Activated naive CD4-positive, alpha-beta T cell (primary cell): Measurements from ENCODE around the gene UBE3B.

Experiments
- DNase-seq, 4 experiments: peaks; one replicate each; lab custom pipeline; 2025; lab: John Stamatoyannopoulos, UW

UBE3B gene

DNA sequence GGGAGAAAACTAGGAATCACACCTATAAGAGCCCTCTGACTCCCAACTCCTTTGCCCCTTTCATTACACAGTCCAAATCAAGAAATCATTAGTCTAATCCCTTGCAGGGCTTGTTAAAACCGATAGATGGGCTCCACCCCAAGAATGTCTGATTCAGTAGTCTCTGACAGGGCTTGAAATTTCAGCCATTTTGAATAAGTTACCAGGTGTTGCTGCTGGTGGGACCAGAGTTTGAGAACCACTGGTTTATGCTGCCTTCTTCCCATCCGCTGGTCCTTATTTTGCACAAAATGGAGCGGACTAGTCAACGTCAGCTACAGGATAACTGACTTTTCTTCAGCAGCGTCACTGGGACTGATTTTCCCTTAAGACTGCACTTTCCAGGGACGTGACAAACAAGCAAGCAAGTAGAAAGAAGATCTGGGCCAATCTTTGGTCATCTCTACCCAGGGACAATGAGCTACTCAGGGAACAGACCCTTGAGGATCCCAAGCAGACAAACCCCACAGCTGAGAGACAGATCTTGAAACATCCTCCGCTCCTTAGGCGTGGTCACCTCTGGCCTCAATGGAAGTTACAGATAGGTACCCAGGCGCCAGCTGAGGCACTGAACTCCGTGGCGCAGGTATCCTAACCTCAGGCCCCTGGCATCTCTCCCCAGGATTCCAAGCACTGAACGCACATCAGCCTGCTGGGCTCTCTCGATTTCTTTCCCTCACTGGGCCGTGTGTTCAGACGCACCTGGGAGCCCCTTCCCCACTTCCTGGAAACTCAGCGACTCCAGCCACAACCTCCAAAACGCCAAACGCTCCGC lies 1.2 kb upstream of the UBE3B start:
- no peak for DNase-seq

DNA sequence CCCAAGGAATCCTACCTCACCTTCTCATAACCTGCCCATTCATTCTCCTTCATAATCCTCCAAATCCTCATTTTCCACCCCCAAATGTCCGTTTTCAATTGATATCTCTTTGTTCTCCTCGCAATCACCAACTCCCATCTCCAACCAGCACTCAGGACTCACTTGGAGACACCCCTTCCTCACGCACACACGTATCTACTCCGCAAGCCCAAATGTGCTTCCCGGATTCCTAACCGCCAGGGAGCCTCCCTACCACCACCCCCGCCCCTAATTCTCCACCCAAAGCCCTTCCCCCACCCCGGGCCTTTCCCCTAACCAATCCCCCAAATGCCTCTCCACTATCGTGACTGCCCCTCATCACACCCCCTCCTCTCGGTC lies 638 bp upstream of the UBE3B start:
- DNase-seq = no peak

DNA sequence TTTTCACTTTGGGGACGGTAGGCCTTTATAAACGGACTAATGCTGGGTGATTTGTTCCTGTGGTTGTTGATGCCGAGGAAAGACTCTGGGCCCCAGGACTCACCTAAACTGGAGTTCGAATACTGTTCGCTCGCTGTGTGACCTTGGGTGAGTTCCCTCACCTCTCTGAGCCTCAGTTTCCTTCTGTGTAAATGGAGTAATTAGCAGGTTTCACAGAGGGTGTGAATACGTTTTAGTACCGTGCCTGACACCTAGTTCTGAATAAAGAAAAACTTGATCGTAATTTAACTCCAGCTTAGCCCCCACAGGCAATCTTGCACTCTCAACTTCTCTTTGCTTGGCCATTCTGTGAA lies 505 bp downstream of the UBE3B start:
- DNase-seq = no peak

DNA sequence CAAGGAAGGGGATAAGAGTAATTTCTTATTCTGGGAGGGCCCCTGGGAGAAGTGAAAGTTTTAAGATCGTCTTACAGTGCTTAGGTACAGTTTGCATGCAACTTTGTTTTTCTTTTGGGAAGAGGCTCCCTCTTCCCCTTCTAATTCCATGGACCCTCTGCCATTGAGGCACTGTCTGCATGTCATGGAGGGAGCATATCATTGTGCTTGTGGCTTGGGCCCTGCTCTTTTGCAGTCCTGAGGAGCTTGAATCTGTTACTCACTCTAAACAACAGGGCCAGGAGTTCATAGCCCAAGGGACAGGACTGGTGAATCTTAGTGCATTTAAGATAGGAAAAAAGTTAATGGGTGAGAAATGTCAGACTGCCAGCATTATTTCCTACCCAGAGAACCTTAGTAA lies 2.3 kb downstream of the UBE3B start:
- DNase-seq = no peak

DNA sequence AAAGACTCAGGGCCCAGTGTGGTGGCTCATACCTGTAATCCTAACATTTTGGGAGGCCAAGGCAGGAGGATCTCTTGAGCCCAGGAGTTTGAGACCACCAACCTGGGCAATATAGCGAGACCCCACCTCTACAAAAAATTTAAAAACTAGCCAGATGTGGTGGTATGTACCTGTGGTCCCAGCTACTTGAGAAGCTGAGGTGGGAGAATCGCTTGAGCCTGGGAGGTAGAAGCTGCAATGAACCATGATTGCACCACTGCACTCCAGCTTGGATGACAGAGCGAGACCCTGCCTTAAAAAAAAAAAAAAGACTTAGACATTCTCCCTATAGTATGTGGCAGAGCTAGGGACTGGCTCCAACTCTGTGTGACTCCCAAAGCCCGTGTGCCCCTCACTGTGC lies 2.9 kb downstream of the UBE3B start:
- DNase-seq = no peak

DNA sequence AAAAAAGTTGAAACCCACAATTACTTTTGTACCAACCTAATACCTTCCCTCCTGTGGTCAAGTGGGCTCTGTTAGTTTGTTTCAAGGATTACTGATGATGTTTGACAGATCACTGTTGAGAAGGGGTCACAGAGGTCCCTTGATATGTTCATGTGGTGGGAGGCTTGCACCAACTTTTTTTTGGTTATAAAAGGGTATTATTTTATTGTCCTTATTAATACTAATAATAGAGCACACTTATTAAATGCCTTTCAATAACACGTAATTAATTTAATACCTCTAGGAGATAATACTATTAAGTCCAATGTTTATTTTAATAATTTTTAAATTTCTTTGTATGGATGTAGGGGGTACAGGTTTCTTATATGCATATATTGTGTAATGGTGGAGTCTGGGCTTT lies 4.4 kb downstream of the UBE3B start:
- DNase-seq = no peak

DNA sequence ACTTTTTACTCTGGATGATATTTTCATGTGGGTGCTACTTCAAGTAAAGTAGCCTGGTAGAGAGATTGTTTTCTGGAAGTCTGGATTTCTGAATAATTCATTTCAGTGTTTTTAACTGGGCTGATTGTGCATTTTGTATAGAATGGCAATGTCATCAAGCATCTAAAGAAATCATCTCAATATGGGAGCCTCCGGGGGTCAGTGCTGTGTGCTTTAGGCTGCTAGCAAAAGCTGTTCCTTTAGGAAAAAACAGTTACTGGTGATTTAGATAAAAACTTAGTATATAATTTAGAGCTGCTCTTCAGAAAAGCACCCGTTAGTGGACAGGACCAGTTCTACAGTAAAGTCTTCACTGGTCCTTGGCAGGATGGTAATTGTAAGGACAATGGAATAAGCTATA lies 5.1 kb downstream of the UBE3B start:
- DNase-seq = no peak

DNA sequence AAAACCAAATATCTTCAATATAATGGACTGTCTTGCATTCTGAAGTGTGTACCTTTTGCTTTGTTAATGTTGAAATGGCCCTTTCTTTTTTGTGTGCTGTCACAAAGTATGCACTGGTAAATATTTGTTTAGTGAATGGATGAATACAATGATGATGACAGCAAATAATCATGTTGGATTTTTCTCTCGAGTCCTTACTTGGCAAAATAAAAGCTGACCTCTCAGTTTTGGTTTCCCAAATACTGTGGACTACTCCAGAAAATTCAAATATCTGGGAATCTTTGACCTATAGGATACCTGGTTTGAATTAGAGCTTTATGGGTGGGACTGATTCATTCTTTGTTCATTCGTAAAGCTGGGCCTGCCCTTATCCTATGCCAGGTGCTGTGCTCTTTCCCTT lies 5.5 kb downstream of the UBE3B start:
- no peak for DNase-seq

DNA sequence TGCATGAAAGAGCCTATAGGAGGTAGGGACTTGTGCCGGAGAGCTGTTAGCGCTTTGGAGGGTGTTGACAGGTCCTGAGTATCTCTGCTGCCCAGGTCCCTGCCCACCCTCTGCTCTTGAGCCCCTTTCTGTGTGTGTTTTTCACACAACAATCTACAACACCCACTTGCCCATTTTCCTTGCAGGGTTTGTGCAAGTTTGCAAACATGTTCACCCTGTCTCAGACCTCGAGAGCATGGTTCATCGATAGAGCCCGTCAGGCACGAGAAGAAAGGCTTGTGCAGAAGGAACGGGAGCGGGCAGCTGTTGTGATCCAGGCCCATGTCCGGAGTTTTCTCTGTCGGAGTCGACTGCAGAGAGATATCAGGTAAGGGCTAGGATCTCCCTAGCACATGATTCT lies 5.9 kb downstream of the UBE3B start:
- DNase-seq = no peak

DNA sequence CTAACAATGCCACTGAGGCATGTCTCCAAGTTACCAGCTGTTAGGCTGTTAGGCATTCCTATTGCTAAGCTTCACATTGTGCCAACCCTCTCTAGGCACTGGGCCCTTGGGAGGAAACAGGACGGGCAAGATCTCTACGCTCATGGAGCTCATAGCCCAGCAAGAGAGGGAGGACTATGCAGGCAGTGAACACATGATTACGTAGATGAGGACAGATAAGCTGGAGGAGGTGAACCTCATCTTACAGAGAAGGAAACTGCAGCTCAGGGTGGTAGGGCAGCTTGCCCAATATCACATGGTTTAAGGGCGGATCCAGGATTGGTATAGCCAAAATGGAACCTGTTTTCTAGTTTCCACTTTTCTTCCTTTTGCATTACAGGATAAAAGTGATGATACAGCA lies 7.8 kb downstream of the UBE3B start:
- DNase-seq = no peak

DNA sequence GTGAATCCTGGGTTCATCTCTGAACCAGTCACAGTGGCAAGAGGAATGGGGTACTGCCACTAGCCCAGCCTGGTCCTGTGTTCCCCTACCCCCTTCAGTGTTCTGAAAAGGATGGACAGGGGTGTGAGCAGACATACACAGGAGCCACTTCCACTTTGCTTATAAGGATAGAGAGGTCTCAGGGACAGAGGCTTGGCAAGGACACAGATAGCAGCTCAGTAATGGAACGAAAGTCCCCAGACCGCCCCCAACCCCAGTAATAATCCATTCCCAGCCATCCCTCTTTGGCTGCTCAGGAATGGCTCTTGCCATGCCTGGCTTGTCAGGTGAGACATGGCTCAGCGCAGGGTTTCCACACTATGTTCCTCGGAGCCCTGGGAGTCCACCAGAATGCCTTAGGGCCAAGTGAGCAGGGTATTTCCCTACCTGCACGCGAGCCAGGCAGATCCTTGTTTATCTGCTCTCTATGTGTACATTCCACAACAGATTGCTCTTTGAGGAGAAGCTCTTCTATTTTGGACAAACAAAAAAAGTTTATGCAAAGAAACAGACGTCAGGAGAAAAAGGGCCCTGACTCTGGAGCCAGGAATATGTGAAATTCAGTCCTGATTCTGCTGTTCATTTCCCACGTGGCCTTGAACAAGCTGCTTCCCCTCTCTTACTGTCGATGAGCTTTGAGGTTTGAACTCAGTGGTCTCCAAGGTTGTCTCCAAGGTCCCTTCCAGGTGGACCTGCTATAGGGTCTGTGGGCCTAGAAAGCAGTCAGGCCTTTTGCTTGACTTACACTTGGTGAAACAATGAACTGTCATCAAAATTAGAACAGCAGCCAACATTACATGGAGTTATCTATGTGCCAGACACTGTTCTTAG lies 10.0 kb downstream of the UBE3B start:
- DNase-seq = no peak

DNA sequence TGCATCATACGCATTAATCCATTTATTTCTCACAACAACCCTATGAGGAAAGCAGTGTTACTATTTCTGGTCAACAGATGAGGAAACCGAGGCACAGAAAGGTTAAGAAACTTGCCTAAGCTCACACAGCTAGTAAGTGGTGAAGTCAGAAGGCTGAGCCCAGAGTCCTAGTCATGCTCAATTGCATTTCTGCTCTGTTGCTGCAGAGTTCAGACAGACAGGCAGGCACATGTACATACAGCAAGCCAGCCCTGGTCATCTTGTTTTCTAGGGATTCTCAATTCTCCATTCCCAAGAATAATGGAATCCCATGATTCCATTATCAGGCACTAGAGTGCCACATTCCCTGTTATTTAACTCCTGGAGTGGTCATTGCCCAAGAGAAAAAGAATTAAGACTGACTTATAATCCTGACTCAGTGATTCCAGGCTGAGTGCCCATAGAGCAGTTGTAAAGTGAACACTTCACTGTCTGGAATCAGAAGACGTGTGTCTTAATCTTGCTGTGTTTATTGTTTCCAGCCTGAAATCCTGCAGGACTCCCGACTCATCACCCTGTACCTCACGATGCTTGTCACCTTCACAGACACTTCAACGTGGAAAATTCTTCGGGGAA lies 10.7 kb downstream of the UBE3B start:
- DNase-seq = no peak

DNA sequence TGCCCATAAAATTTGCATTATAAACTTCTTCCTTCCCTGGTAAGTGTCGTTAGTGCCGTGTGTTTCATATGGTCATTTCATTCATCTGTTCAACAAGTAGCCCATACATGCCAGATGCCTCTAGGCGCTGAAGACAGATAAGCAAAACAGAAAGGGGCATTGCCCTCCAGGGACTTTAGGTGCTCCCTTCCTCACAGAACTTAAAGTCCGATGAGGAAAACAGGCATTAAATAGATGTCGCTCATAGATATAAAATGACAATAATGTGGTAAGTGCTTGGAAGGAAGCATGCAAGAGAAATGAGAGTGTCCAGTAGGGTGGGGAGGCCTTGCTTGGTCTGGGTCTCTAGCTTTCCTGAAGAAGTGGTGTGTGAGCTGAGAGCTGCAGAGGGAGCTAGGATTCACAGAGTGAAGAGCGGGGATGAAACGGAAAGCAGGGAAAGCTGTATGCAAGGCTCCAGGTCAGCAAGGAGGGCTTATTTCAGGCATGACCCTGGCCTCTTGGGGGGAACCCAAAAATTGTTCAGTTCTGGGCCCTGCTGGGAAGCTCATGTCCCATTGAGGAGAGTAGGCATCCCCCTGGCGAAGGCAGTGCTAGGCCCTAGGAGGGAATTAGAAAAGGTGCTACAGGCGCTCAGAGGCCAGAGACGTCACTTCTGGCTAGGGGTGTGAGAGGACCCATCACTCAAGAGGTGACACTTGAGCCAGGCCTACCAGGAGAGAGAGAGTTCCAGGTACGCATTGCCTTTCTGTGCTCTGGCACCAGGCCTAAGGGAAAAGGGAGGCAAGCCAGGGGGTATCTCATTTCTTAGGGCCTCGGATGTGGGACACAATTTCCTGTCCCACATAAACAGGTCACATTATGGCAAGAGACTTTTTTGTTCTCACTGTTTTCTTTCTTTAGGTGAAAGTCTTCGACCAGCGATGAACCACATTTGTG lies 11.9 kb downstream of the UBE3B start:
- DNase-seq = no peak

DNA sequence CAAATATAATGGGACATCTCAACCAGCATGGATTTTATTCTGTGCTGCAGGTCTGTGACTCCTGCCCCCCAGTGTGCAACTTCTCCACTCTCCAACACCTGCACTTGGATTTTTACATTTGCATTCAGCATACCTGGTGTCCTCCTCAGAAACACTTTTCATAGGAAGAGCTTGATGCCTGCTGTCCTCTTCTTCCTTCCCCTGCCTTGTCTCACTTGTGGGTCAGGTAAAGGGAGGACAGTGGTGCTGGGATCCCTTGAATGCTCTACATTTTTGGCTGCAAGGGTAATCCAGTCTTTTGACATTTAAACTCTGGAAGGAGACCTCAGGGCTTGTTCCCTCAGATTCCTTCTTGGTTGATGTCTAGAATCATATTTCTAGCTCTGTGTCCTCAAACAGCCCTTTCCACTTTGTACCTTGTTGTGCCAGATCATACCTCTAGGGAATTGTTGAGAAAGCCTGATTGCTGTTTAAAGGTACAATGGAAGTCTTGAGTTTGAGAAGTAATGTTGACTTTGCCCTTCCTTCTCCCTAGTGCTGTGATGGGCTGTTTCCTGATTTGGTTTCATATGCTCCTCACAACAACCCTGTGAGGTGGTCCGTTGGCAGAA lies 12.6 kb downstream of the UBE3B start:
- DNase-seq = no peak

DNA sequence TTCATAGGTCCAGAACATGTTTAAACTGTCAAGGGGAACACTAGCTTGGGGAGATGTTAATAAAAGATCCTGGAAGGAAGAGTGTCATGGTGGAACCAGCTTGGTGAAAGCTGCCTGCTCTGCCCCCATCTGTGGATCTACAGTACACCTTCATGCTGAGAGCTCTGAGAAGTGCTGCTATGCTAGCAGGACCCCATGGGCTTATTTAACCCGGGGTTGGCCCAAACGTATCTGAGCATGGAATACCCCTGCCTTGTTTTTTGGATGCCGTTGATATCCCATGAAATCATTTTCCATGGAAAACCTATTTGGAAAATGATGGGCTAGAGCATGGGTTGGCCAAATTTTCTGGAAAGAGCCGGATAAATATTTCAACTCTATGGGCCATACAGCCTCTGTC lies 14.2 kb downstream of the UBE3B start:
- no peak for DNase-seq

DNA sequence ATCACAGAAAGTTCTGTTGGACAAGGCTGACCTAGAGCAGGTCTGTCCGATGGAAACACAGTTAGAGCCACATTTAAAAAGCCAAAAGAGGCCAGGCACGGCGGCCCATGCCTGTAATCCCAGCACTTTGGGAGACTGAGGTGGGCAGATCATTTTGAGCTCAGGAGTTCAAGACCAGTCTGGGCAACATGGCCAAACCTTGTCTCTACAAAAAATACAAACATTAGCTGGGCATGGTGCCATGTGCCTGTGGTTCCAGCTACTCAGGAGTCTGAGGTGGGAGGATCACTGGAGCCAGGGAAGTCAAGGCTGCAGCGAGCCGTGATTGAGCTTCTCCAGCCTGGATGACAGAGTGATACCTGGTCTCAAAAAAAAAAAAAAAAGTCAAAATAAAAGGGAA lies 14.9 kb downstream of the UBE3B start:
- no peak for DNase-seq

DNA sequence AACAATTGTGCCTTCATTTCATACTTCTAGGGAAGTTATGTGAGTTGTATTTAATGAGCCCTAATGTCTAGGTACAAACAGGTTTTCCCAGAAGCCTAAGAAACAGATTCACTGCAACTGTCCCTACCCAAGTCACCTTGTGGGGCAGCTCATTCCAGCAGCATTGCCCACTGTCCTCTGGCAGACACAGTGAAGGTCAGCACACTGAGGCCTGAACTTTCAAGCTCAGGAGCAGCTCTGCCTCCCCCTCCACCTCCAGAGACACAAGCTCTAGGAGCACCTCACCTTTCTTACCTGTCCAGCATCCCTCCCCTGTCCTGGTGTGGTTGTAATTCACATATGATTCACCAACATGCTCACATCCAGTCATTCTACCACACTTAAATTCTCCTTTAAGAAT lies 15.7 kb downstream of the UBE3B start:
- DNase-seq = no peak

DNA sequence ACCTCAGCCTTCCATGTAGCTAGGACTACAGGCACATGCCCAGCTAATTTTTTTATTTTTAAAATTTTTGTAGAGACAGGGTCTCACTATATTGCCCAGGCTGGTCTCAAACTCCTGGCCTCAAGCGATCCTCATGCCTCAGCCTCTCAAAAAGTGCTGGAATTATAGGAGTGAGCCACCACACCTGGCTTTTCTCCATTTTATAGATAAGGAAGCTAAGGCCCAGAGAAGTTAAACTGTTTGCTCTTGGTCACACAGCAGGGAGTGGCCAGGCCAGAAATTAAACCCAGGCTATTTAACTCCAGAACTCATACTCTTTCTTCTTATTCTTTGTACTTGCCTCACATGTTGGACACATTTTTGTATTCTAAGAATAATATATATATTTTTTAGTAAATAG lies 16.5 kb downstream of the UBE3B start:
- DNase-seq = no peak

DNA sequence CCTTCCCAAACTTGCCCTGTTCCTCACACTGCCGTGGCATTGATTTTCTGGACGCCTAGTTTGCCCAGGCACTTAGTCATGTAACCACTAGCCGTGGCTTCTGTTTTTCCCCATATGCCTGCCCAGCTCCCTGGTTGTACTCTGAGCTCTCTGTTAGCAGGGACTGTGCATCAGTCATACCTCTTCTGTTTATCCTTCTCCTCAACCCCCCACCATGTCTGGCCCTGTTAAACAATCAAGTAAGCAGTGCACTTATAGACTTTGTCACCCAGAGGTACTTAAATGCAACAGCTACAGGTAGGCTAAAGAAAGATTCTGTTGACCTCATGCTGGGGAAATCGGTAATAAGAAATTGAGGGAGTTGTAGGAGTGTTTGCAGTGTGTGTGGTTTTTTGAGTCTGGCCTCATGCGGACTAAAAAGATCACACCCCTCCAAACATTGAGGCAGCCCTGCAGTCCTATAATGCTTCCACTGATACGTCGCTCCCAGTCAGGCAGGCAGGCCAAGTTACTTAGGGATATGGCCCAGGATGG lies 17.0 kb downstream of the UBE3B start:
- DNase-seq = no peak

DNA sequence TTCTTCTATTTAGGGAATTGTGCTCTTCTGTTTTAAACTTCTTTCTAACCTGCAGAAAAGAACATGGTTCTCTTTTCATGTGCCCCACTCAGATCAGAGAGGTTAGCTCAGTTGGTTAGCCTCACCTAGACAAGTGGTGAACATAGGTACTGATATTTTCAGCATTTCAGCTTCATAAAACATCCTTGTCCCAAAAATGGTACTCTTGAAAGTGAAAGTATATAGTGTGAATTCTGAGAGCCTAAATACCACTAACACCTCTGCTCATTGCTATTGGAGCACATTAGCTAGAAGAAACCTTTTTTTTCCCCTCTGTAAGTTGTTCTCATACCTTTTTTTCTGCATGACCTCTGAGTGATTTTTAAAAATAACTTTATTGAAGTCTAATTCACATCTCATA lies 17.6 kb downstream of the UBE3B start:
- DNase-seq = no peak

DNA sequence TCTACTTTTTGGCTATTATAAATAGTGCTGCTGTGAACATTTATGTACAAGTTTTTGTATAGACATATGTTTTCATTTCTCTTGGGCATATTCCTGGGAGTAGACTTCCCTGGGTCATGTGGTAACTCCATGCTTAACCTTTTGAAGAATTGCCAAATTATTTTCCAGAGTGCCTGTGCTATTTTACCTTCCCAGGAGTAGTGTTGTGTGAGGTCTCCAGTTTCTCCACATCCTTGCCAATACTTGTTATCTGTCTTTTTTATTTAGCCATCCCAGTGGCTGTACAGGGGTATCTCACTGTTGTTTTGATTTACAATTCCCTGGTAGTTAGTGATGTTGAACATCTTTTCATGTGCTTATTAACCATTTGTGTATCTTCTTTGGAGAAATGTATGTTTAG lies 18.9 kb downstream of the UBE3B start:
- no peak for DNase-seq
